GM23338 (cell line): ENCODE measurements around the gene PSMD12. TPM values are rescaled to one million over a fixed set of nuclear protein-coding genes. Genes with fewer than 3 reads are reported as not detected.

Experiments used
- ATAC-seq: fragments of 200-7000 bp; cut with Tn5 transposase; 3 replicates; pipeline ENCODE4 v1.9.1; 2020
- DNase-seq: peaks from one replicate; pipeline ENCODE4 v3.0.0-alpha.2; 2015; ENCODE audit warnings: low spot score
- H2AFZ ChIP-seq: fragments of 200-600 bp; sonication (generic); 2 replicates; pipeline ENCODE4 v1.8.0; 2016; ENCODE audit warnings: antibody characterized with exemption, mild to moderate bottlenecking, moderate library complexity
- H3F3A ChIP-seq: fragments of 200-600 bp; sonication (generic); replicated peaks from 2 replicates; pipeline ENCODE4 v1.8.0; 2017; ENCODE audit warnings: antibody characterized with exemption, mixed run types, low read depth
- H3K27ac ChIP-seq: fragments of 200-600 bp; sonication (generic); 2 replicates; pipeline ENCODE4 v1.6.1; 2016; ENCODE audit warnings: low read depth
- H3K27me3 ChIP-seq: fragments of 200-600 bp; sonication (generic); 2 replicates; pipeline ENCODE4 v1.8.0; 2016; ENCODE audit warnings: mild to moderate bottlenecking, mixed run types, moderate library complexity; ENCODE audit not compliant: insufficient read depth
- H3K36me3 ChIP-seq: fragments of 200-600 bp; sonication (generic); 2 replicates; pipeline ENCODE4 v1.8.0; 2016; ENCODE audit warnings: mild to moderate bottlenecking; ENCODE audit not compliant: insufficient read depth
- H3K4me1 ChIP-seq: fragments of 200-600 bp; sonication (generic); 2 replicates; pipeline ENCODE4 v1.8.0; 2016; ENCODE audit warnings: mild to moderate bottlenecking, moderate library complexity; ENCODE audit not compliant: insufficient read depth
- H3K4me2 ChIP-seq: fragments of 200-600 bp; sonication (generic); 2 replicates; pipeline ENCODE4 v1.7.1; 2017; ENCODE audit warnings: mixed run types
- H3K4me3 ChIP-seq: fragments of 200-600 bp; sonication (generic); 2 replicates; pipeline ENCODE4 v1.6.1; 2016; ENCODE audit warnings: mixed run types
- H3K79me2 ChIP-seq: fragments of 200-600 bp; sonication (generic); replicated peaks from 2 replicates; pipeline ENCODE4 v1.8.0; 2017; ENCODE audit warnings: mild to moderate bottlenecking; ENCODE audit not compliant: insufficient read depth
- H3K9me2 ChIP-seq: fragments of 200-600 bp; sonication (generic); 2 replicates; pipeline ENCODE4 v1.8.0; 2017; ENCODE audit not compliant: insufficient read depth
- H4K20me1 ChIP-seq: fragments of 200-600 bp; sonication (generic); replicated peaks from 2 replicates; pipeline ENCODE4 v1.8.0; 2017; ENCODE audit warnings: mild to moderate bottlenecking; ENCODE audit not compliant: insufficient read depth
- H3K27ac Mint-ChIP-seq: 2 replicates; pipeline ENCODE4 v1.8.0; 2020; ENCODE audit warnings: inconsistent platforms, mild to moderate bottlenecking, moderate library complexity, mixed read lengths
- H3K27me3 Mint-ChIP-seq: 3 replicates; pipeline ENCODE4 v1.8.0; 2022; ENCODE audit warnings: low read depth, mild to moderate bottlenecking, moderate library complexity, mixed read lengths, inconsistent platforms; ENCODE audit not compliant: insufficient read depth, poor library complexity
- H3K36me3 Mint-ChIP-seq: 3 replicates; pipeline ENCODE4 v1.8.0; 2021; ENCODE audit warnings: low read depth, mild to moderate bottlenecking, inconsistent platforms, moderate library complexity, mixed read lengths
- H3K4me1 Mint-ChIP-seq: 3 replicates; pipeline ENCODE4 v1.8.0; 2020; ENCODE audit warnings: mild to moderate bottlenecking, inconsistent platforms, mixed read lengths
- H3K4me3 Mint-ChIP-seq: 3 replicates; pipeline ENCODE4 v1.8.0; 2021; ENCODE audit warnings: moderate library complexity, mild to moderate bottlenecking, inconsistent platforms, mixed read lengths
- H3K9me3 Mint-ChIP-seq: 3 replicates; pipeline ENCODE4 v1.8.0; 2020; ENCODE audit warnings: moderate library complexity, mild to moderate bottlenecking, inconsistent platforms, mixed read lengths
- CREB1 ChIP-seq: fragments of 250-450 bp; sonication (Bioruptor Pico); IDR thresholded peaks from 2 replicates; pipeline ENCODE4 v1.5.0; 2020; ENCODE audit warnings: low read depth, mild to moderate bottlenecking, moderate library complexity
- EZH2 ChIP-seq: fragments of 200-600 bp; sonication (generic); IDR thresholded peaks from one replicate; pipeline ENCODE4 v1.8.0; 2017; ENCODE audit warnings: antibody characterized with exemption, mild to moderate bottlenecking, low read depth; ENCODE audit not compliant: unreplicated experiment
- EZH2phosphoT487 ChIP-seq: fragments of 200-600 bp; sonication (generic); IDR thresholded peaks from one replicate; pipeline ENCODE4 v1.8.1; 2018; ENCODE audit warnings: antibody characterized with exemption; ENCODE audit not compliant: unreplicated experiment
- JUNB ChIP-seq: IDR thresholded peaks from one replicate; pipeline ENCODE4 v1.6.1; 2016; ENCODE audit warnings: antibody characterized with exemption; ENCODE audit not compliant: unreplicated experiment
- NANOG ChIP-seq: IDR thresholded peaks from 2 replicates; pipeline ENCODE4 v1.6.1; 2016; ENCODE audit warnings: antibody characterized with exemption, borderline replicate concordance
- POLR2AphosphoS5 ChIP-seq: IDR thresholded peaks from 2 replicates; pipeline ENCODE4 v1.6.1; 2016; ENCODE audit warnings: antibody characterized with exemption, low read depth
- STAT1 ChIP-seq: IDR thresholded peaks from one replicate; pipeline ENCODE4 v1.6.1; 2016; ENCODE audit warnings: antibody characterized with exemption; ENCODE audit not compliant: unreplicated experiment
- ZNF114 ChIP-seq: fragments of 250-450 bp; sonication (Bioruptor Pico); IDR thresholded peaks from 2 replicates; pipeline ENCODE4 v1.5.0; 2020; ENCODE audit warnings: mild to moderate bottlenecking, moderate library complexity
- ZNF331 ChIP-seq: fragments of 250-450 bp; sonication (Bioruptor Pico); IDR thresholded peaks from 2 replicates; pipeline ENCODE4 v1.5.0; 2020; ENCODE audit warnings: low read depth, mild to moderate bottlenecking, moderate library complexity
- polyA plus RNA-seq: library from polyadenylated mRNA; unstranded; fragments of >200 nt; fragmentation: Nextera tagmentation; extraction: Ambion mirVana; gene quantifications from 2 replicates; pipeline ENCODE4 v1.2.1, GENCODE V29; 2016
- total RNA-seq: library from RNA; depleted of rRNA; stranded (reverse); fragments of >200 nt; shearing (Covaris generic); gene quantifications from 2 replicates; pipeline ENCODE4 v1.2.3, GENCODE V29; 2014
- TF ChIP-seq, protein P1 (sequence below): IDR thresholded peaks from one replicate; pipeline ENCODE4 v1.6.1; 2018; ENCODE audit warnings: antibody characterized with exemption; ENCODE audit not compliant: unreplicated experiment
- TF ChIP-seq, protein P2 (sequence below): IDR thresholded peaks from 2 replicates; pipeline ENCODE4 v1.6.1; 2016; ENCODE audit warnings: antibody characterized with exemption
- TF ChIP-seq, protein P3 (sequence below): fragments of 250-450 bp; sonication (Bioruptor Pico); IDR thresholded peaks from 2 replicates; pipeline ENCODE4 v1.5.0; 2020; ENCODE audit warnings: mild to moderate bottlenecking, moderate library complexity
- TF ChIP-seq, protein P4 (sequence below), 2 experiments: fragments of 200-600 bp in 1 of 2; sonication (generic) in 1 of 2; conservative IDR thresholded peaks; 2 replicates each; pipeline versions ENCODE4 v1.5.1 to v1.6.1; 2016 to 2017; ENCODE audit warnings: antibody characterized with exemption in 2 of 2, low read depth in 2 of 2, mild to moderate bottlenecking in 2 of 2, moderate library complexity in 1 of 2

PSMD12 gene
- total and polyA plus RNA-seq, 2 experiments from 2014 or later: 73.7 to 146 TPM

GRCh38 chr17:67349420-67349819 lies 17.0 kb downstream of the PSMD12 start:
- Mint-ChIP-seq H3K36me3 (peaks cover 86% of the 10 kb centered on the region), H3K27me3 (no peaks in the 10 kb centered on the region), H3K27ac (no peak overlapping the region), H3K9me3 (no peaks in the 10 kb centered on the region), H3K4me1 (peaks cover 8% of the 10 kb centered on the region), H3K4me3 (no peak overlapping the region)
- no peak for ATAC-seq
- peaks cover 18% of the 10 kb centered on the region for H3K4me1 ChIP-seq
- H3K4me3 ChIP-seq: no peak overlapping the region
- no peak for DNase-seq
- H2AFZ ChIP-seq: no peak overlapping the region
- TF ChIP-seq, protein P1, sequence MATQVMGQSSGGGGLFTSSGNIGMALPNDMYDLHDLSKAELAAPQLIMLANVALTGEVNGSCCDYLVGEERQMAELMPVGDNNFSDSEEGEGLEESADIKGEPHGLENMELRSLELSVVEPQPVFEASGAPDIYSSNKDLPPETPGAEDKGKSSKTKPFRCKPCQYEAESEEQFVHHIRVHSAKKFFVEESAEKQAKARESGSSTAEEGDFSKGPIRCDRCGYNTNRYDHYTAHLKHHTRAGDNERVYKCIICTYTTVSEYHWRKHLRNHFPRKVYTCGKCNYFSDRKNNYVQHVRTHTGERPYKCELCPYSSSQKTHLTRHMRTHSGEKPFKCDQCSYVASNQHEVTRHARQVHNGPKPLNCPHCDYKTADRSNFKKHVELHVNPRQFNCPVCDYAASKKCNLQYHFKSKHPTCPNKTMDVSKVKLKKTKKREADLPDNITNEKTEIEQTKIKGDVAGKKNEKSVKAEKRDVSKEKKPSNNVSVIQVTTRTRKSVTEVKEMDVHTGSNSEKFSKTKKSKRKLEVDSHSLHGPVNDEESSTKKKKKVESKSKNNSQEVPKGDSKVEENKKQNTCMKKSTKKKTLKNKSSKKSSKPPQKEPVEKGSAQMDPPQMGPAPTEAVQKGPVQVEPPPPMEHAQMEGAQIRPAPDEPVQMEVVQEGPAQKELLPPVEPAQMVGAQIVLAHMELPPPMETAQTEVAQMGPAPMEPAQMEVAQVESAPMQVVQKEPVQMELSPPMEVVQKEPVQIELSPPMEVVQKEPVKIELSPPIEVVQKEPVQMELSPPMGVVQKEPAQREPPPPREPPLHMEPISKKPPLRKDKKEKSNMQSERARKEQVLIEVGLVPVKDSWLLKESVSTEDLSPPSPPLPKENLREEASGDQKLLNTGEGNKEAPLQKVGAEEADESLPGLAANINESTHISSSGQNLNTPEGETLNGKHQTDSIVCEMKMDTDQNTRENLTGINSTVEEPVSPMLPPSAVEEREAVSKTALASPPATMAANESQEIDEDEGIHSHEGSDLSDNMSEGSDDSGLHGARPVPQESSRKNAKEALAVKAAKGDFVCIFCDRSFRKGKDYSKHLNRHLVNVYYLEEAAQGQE: no peak
- TF ChIP-seq, protein P2, sequence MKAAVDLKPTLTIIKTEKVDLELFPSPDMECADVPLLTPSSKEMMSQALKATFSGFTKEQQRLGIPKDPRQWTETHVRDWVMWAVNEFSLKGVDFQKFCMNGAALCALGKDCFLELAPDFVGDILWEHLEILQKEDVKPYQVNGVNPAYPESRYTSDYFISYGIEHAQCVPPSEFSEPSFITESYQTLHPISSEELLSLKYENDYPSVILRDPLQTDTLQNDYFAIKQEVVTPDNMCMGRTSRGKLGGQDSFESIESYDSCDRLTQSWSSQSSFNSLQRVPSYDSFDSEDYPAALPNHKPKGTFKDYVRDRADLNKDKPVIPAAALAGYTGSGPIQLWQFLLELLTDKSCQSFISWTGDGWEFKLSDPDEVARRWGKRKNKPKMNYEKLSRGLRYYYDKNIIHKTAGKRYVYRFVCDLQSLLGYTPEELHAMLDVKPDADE: no peak
- TF ChIP-seq, protein P3, sequence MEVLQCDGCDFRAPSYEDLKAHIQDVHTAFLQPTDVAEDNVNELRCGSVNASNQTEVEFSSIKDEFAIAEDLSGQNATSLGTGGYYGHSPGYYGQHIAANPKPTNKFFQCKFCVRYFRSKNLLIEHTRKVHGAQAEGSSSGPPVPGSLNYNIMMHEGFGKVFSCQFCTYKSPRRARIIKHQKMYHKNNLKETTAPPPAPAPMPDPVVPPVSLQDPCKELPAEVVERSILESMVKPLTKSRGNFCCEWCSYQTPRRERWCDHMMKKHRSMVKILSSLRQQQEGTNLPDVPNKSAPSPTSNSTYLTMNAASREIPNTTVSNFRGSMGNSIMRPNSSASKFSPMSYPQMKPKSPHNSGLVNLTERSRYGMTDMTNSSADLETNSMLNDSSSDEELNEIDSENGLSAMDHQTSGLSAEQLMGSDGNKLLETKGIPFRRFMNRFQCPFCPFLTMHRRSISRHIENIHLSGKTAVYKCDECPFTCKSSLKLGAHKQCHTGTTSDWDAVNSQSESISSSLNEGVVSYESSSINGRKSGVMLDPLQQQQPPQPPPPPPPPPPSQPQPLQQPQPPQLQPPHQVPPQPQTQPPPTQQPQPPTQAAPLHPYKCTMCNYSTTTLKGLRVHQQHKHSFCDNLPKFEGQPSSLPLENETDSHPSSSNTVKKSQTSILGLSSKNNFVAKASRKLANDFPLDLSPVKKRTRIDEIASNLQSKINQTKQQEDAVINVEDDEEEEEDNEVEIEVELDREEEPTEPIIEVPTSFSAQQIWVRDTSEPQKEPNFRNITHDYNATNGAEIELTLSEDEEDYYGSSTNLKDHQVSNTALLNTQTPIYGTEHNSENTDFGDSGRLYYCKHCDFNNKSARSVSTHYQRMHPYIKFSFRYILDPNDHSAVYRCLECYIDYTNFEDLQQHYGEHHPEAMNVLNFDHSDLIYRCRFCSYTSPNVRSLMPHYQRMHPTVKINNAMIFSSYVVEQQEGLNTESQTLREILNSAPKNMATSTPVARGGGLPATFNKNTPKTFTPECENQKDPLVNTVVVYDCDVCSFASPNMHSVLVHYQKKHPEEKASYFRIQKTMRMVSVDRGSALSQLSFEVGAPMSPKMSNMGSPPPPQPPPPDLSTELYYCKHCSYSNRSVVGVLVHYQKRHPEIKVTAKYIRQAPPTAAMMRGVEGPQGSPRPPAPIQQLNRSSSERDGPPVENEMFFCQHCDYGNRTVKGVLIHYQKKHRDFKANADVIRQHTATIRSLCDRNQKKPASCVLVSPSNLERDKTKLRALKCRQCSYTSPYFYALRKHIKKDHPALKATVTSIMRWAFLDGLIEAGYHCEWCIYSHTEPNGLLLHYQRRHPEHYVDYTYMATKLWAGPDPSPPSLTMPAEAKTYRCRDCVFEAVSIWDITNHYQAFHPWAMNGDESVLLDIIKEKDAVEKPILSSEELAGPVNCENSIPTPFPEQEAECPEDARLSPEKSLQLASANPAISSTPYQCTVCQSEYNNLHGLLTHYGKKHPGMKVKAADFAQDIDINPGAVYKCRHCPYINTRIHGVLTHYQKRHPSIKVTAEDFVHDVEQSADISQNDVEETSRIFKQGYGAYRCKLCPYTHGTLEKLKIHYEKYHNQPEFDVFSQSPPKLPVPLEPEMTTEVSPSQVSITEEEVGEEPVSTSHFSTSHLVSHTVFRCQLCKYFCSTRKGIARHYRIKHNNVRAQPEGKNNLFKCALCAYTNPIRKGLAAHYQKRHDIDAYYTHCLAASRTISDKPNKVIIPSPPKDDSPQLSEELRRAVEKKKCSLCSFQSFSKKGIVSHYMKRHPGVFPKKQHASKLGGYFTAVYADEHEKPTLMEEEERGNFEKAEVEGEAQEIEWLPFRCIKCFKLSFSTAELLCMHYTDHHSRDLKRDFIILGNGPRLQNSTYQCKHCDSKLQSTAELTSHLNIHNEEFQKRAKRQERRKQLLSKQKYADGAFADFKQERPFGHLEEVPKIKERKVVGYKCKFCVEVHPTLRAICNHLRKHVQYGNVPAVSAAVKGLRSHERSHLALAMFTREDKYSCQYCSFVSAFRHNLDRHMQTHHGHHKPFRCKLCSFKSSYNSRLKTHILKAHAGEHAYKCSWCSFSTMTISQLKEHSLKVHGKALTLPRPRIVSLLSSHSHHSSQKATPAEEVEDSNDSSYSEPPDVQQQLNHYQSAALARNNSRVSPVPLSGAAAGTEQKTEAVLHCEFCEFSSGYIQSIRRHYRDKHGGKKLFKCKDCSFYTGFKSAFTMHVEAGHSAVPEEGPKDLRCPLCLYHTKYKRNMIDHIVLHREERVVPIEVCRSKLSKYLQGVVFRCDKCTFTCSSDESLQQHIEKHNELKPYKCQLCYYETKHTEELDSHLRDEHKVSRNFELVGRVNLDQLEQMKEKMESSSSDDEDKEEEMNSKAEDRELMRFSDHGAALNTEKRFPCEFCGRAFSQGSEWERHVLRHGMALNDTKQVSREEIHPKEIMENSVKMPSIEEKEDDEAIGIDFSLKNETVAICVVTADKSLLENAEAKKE: no peak
- no peak for TF ChIP-seq JUNB
- TF ChIP-seq ZNF331 (CRISPR knock-in tag): no peak
- TF ChIP-seq POLR2AphosphoS5: no peak
- TF ChIP-seq ZNF114 (CRISPR knock-in tag): no peak
- no peak for TF ChIP-seq NANOG
- TF ChIP-seq, protein P4, sequence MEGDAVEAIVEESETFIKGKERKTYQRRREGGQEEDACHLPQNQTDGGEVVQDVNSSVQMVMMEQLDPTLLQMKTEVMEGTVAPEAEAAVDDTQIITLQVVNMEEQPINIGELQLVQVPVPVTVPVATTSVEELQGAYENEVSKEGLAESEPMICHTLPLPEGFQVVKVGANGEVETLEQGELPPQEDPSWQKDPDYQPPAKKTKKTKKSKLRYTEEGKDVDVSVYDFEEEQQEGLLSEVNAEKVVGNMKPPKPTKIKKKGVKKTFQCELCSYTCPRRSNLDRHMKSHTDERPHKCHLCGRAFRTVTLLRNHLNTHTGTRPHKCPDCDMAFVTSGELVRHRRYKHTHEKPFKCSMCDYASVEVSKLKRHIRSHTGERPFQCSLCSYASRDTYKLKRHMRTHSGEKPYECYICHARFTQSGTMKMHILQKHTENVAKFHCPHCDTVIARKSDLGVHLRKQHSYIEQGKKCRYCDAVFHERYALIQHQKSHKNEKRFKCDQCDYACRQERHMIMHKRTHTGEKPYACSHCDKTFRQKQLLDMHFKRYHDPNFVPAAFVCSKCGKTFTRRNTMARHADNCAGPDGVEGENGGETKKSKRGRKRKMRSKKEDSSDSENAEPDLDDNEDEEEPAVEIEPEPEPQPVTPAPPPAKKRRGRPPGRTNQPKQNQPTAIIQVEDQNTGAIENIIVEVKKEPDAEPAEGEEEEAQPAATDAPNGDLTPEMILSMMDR (conservative IDR thresholded peaks at IDR 0.05; ENCODE audit: low read depth in 2 of 2): no peak
- TF ChIP-seq STAT1: no peak
- TF ChIP-seq CREB1 (CRISPR knock-in tag): no peak
- no peak for TF ChIP-seq EZH2phosphoT487
- TF ChIP-seq EZH2: no peak
- H3K9me2 ChIP-seq: no peaks in the 10 kb centered on the region
- no peaks in the 10 kb centered on the region; the same call in 1 of the 2 replicates for H4K20me1 ChIP-seq
- H3K36me3 ChIP-seq: peaks cover 58% of the 10 kb centered on the region
- peaks cover 2% of the 10 kb centered on the region for H3K79me2 ChIP-seq
- peaks cover 6% of the 10 kb centered on the region; the same call in 1 of the 2 replicates for H3F3A ChIP-seq
- no peaks in the 10 kb centered on the region for H3K27me3 ChIP-seq
- H3K4me2 ChIP-seq: no peak overlapping the region
- H3K27ac ChIP-seq: no peak overlapping the region
